SK-N-SH (cell line): ENCODE data around the gene PARD3B.

Experiments
- CTCF ChIP-seq: fragments of 200-600 bp; sonication (generic); IDR thresholded peaks from 2 replicates; pipeline ENCODE4 v1.6.1; 2017; ENCODE audit warnings: antibody characterized with exemption, mild to moderate bottlenecking, moderate library complexity
- EZH2phosphoT487 ChIP-seq: fragments of 200-600 bp; sonication (generic); IDR thresholded peaks from 2 replicates; pipeline ENCODE4 v1.6.1; 2017; ENCODE audit warnings: low read depth, mixed run types, mild to moderate bottlenecking, antibody characterized with exemption, moderate library complexity, borderline replicate concordance
- MAX ChIP-seq: IDR thresholded peaks from 2 replicates; pipeline ENCODE4 v1.4.0; 2012; ENCODE audit warnings: low read depth

GRCh38 chr2:205158404-205158803, 613.1 kb downstream of the PARD3B start:
- TF ChIP-seq EZH2phosphoT487 (no peak), MAX (no peak), CTCF (no peak)
